Mesenchymal stem cell (in vitro differentiated cells and primary cell): ENCODE data around the gene CYRIA.
A peak's percentile ranks its signal among the peaks of the same experiment; 100 is the strongest.

Experiments
- DNase-seq: peaks from one replicate; pipeline ENCODE4 v3.0.0-alpha.2; 2013
- H2AFZ ChIP-seq: one replicate; pipeline ENCODE4 v1.6.1; 2013; ENCODE audit warnings: low read depth, mild to moderate bottlenecking, control low read depth, inconsistent platforms, low read length, moderate library complexity
- H2AK5ac ChIP-seq: 2 replicates; pipeline ENCODE4 v1.6.1; 2013; ENCODE audit warnings: low read length, moderate library complexity, mild to moderate bottlenecking, inconsistent platforms; ENCODE audit not compliant: severe bottlenecking
- H2BK120ac ChIP-seq: one replicate; pipeline ENCODE4 v1.6.1; 2013; ENCODE audit warnings: low read depth, mild to moderate bottlenecking, inconsistent platforms, low read length, moderate library complexity
- H2BK12ac ChIP-seq, 2 experiments: one replicate each; pipeline ENCODE4 v1.6.1; 2013; ENCODE audit warnings: inconsistent platforms in 2 of 2, low read length in 2 of 2, mild to moderate bottlenecking in 2 of 2, moderate library complexity in 2 of 2, control low read depth in 1 of 2
- H2BK15ac ChIP-seq: one replicate; pipeline ENCODE4 v1.6.1; 2013; ENCODE audit warnings: mild to moderate bottlenecking, low read depth, inconsistent platforms; ENCODE audit not compliant: poor library complexity, severe bottlenecking
- H2BK5ac ChIP-seq: 2 replicates; pipeline ENCODE4 v1.6.1; 2013; ENCODE audit warnings: low read depth, mild to moderate bottlenecking, low read length, control low read depth, inconsistent platforms; ENCODE audit not compliant: poor library complexity, severe bottlenecking
- H3K14ac ChIP-seq, 2 experiments: one replicate each; pipeline ENCODE4 v1.6.1; 2013; ENCODE audit warnings: inconsistent platforms in 2 of 2, low read length in 2 of 2, control low read depth in 1 of 2, mild to moderate bottlenecking in 1 of 2, moderate library complexity in 1 of 2
- H3K18ac ChIP-seq, 2 experiments: one replicate each; pipeline ENCODE4 v1.6.1; 2013; ENCODE audit warnings: inconsistent platforms in 2 of 2, low read length in 2 of 2, control low read depth in 1 of 2, low read depth in 1 of 2, mild to moderate bottlenecking in 1 of 2
- H3K23ac ChIP-seq, 2 experiments: one replicate each; pipeline ENCODE4 v1.6.1; 2013; ENCODE audit warnings: inconsistent platforms in 2 of 2, low read length in 2 of 2, mild to moderate bottlenecking in 2 of 2, moderate library complexity in 2 of 2, control low read depth in 1 of 2
- H3K27ac ChIP-seq: 2 replicates; pipeline ENCODE4 v1.5.1; 2013; ENCODE audit warnings: mild to moderate bottlenecking, moderate library complexity, low read length, control low read depth, inconsistent platforms; ENCODE audit not compliant: poor library complexity, severe bottlenecking
- H3K27me3 ChIP-seq, 2 experiments: 2 replicates each; pipeline versions ENCODE4 v1.6.1 to v1.7.0; 2013; ENCODE audit warnings: low read length in 2 of 2, mild to moderate bottlenecking in 2 of 2, moderate library complexity in 2 of 2, control low read depth in 1 of 2, inconsistent platforms in 1 of 2; ENCODE audit not compliant: control insufficient read depth in 1 of 2, insufficient read depth in 1 of 2
- H3K36me3 ChIP-seq, 2 experiments: 2 replicates each; pipeline versions ENCODE4 v1.6.1 to v1.7.0; 2013; ENCODE audit warnings: low read length in 2 of 2, control low read depth in 1 of 2, inconsistent platforms in 1 of 2, low read depth in 1 of 2, mild to moderate bottlenecking in 1 of 2; ENCODE audit not compliant: insufficient read depth in 2 of 2, control insufficient read depth in 1 of 2
- H3K4ac ChIP-seq, 2 experiments: one replicate each; pipeline ENCODE4 v1.6.1; 2013; ENCODE audit warnings: inconsistent platforms in 2 of 2, low read length in 2 of 2, mild to moderate bottlenecking in 2 of 2, moderate library complexity in 2 of 2, control low read depth in 1 of 2, low read depth in 1 of 2
- H3K4me1 ChIP-seq: 2 replicates; pipeline ENCODE4 v1.6.1; 2013; ENCODE audit warnings: low read depth, low read length, control low read depth; ENCODE audit not compliant: control insufficient read depth, insufficient read depth
- H3K4me2 ChIP-seq: 2 replicates; pipeline ENCODE4 v1.6.1; 2013; ENCODE audit warnings: low read length, mild to moderate bottlenecking, inconsistent platforms; ENCODE audit not compliant: poor library complexity, severe bottlenecking
- H3K4me3 ChIP-seq, 2 experiments: 2 replicates each; pipeline versions ENCODE4 v1.5.1 to v1.7.0; 2013; ENCODE audit warnings: low read length in 2 of 2, mild to moderate bottlenecking in 2 of 2, control low read depth in 1 of 2, low read depth in 1 of 2; ENCODE audit not compliant: insufficient read depth in 1 of 2
- H3K79me1 ChIP-seq: replicated peaks from 2 replicates; pipeline ENCODE4 v1.6.1; 2013; ENCODE audit warnings: mild to moderate bottlenecking, control low read depth, low read length, inconsistent platforms; ENCODE audit not compliant: poor library complexity, severe bottlenecking
- H3K9ac ChIP-seq: 2 replicates; pipeline ENCODE4 v1.7.0; 2013; ENCODE audit warnings: mild to moderate bottlenecking, low read length, moderate library complexity
- H3K9me3 ChIP-seq: 2 replicates; pipeline ENCODE4 v1.7.0; 2013; ENCODE audit warnings: mild to moderate bottlenecking, low read length; ENCODE audit not compliant: control insufficient read depth
- H4K8ac ChIP-seq: one replicate; pipeline ENCODE4 v1.6.1; 2013; ENCODE audit warnings: inconsistent platforms, mild to moderate bottlenecking, low read length, moderate library complexity
- H4K91ac ChIP-seq: one replicate; pipeline ENCODE4 v1.6.1; 2013; ENCODE audit warnings: mild to moderate bottlenecking, low read length, inconsistent platforms
- WGBS: methylation state at CpG from one replicate; pipeline ENCODE4 v1.1.7; 2013; ENCODE audit warnings: mixed read lengths; 5-methylcytosine and 5-hydroxymethylcytosine counted together

The CYRIA gene

GRCh38 chr2:16661936-16662839 lies 3.4 kb downstream of the CYRIA start:
- Histone ChIP-seq H3K23ac (no peak overlapping the region), H3K27me3 (peaks cover 0 to 9% of the 10 kb centered on the region in 2 experiments), H2AK5ac (no peak overlapping the region), H3K4me3 (no peak overlapping the region), H3K4me2 (peak overlapping the region; percentile 7), H2BK5ac (no peak overlapping the region), H3K18ac (no peak overlapping the region), H3K79me1 (no peaks in the 10 kb centered on the region), H4K91ac (no peak overlapping the region), H2AFZ (no peak overlapping the region), H3K4me1 (peaks cover 32% of the 10 kb centered on the region), H3K27ac (peak overlapping the region; percentile 12), H3K36me3 (peaks cover 0 to 3% of the 10 kb centered on the region in 2 experiments), H2BK15ac (no peak overlapping the region), H3K4ac (no peak overlapping the region), H2BK12ac (no peak overlapping the region), H3K9ac (no peak overlapping the region), H2BK120ac (no peak overlapping the region), H4K8ac (no peak overlapping the region), H3K14ac (no peak overlapping the region), H3K9me3 (no peaks in the 10 kb centered on the region)
- peak; percentile 81 for DNase-seq
- 44% methylated on average over 4 of the region's 5 CpGs for WGBS

- Histone ChIP-seq H3K23ac (no peak overlapping the region), H2BK120ac (no peak overlapping the region), H3K14ac (no peak overlapping the region), H3K27ac (peak overlapping the region; percentile 54), H4K8ac (no peak overlapping the region), H3K9ac (no peak overlapping the region), H2BK12ac (no peak overlapping the region), H2AK5ac (peak overlapping the region; percentile 63), H4K91ac (no peak overlapping the region), H3K36me3 (peaks cover 0 to 3% of the 10 kb centered on the region in 2 experiments), H3K4me1 (peaks cover 34% of the 10 kb centered on the region), H2AFZ (no peak overlapping the region), H3K79me1 (no peaks in the 10 kb centered on the region), H2BK5ac (no peak overlapping the region), H3K4me2 (peak overlapping the region; percentile 27), H3K9me3 (no peaks in the 10 kb centered on the region), H3K27me3 (peaks cover 0 to 6% of the 10 kb centered on the region in 2 experiments), H3K4ac (no peak overlapping the region), H2BK15ac (no peak overlapping the region), H3K4me3 (no peak overlapping the region), H3K18ac (no peak overlapping the region)
- 28% methylated on average over 3 of the region's 4 CpGs for WGBS
- DNase-seq: peak; percentile 48
These were observed 4.1 kb downstream of the CYRIA start for GRCh38 chr2:16661526-16661925.

GRCh38 chr2:16660556-16660955 lies 5.1 kb downstream of the CYRIA start:
- Histone ChIP-seq H2BK5ac (no peak overlapping the region), H3K27ac (no peak overlapping the region), H3K4me3 (no peak overlapping the region), H3K79me1 (no peaks in the 10 kb centered on the region), H3K18ac (peak overlapping the region in 1 of 2 experiments; percentile 48), H3K4me2 (no peak overlapping the region), H3K4ac (no peak overlapping the region), H2BK15ac (no peak overlapping the region), H2BK120ac (no peak overlapping the region), H3K9ac (no peak overlapping the region), H2AFZ (no peak overlapping the region), H2BK12ac (no peak overlapping the region), H3K36me3 (peaks cover 0 to 3% of the 10 kb centered on the region in 2 experiments), H3K9me3 (no peaks in the 10 kb centered on the region), H4K91ac (no peak overlapping the region), H3K14ac (no peak overlapping the region), H4K8ac (no peak overlapping the region), H2AK5ac (peak overlapping the region; percentile 49), H3K27me3 (no peaks in the 10 kb centered on the region), H3K4me1 (peaks cover 37% of the 10 kb centered on the region), H3K23ac (no peak overlapping the region)
- DNase-seq: no peak
- 75% methylated on average over 4 of the region's 4 CpGs for WGBS

GRCh38 chr2:16660114-16660513 lies 5.5 kb downstream of the CYRIA start:
- H3K79me1 ChIP-seq: no peaks in the 10 kb centered on the region
- H3K9ac ChIP-seq: no peak overlapping the region
- no peaks in the 10 kb centered on the region for H3K9me3 ChIP-seq
- H3K4me2 ChIP-seq: no peak overlapping the region
- 100% methylated on average over 2 of the region's 5 CpGs for WGBS
- no peak overlapping the region for H4K8ac ChIP-seq
- H2BK120ac ChIP-seq: no peak overlapping the region
- H3K36me3 ChIP-seq: peaks cover 0 to 3% of the 10 kb centered on the region in 2 experiments
- no peak overlapping the region for H3K14ac ChIP-seq
- H2BK15ac ChIP-seq: no peak overlapping the region
- no peak overlapping the region for H3K27ac ChIP-seq
- H3K4me3 ChIP-seq: no peak overlapping the region
- H2BK12ac ChIP-seq: peak overlapping the region; percentile 12 to 89
- no peak overlapping the region for H3K4ac ChIP-seq
- peaks cover 39% of the 10 kb centered on the region for H3K4me1 ChIP-seq
- H3K23ac ChIP-seq: no peak overlapping the region
- H3K18ac ChIP-seq: no peak overlapping the region
- H2BK5ac ChIP-seq: no peak overlapping the region
- DNase-seq: no peak
- H3K27me3 ChIP-seq: no peaks in the 10 kb centered on the region
- H2AK5ac ChIP-seq: peak overlapping the region; percentile 17
- no peak overlapping the region for H2AFZ ChIP-seq
- no peak overlapping the region for H4K91ac ChIP-seq
